Keratinocyte (primary cell): ENCODE data around the gene TBCD.

Experiments
- CTCF ChIP-seq, 3 experiments: IDR thresholded peaks in 1 of 3; conservative IDR thresholded peaks in 1 of 3; optimal IDR thresholded peaks in 1 of 3; 2 replicates in 2 of 3; 3 replicates in 1 of 3; pipeline versions ENCODE3 to v1.5.1; 2011; ENCODE audit warnings: low read length in 3 of 3, mild to moderate bottlenecking in 3 of 3, moderate library complexity in 2 of 3, control low read depth in 1 of 3, inconsistent platforms in 1 of 3; ENCODE audit not compliant: insufficient read depth in 2 of 3; ENCODE audit errors: extremely low read depth in 1 of 3
- EZH2 ChIP-seq: IDR thresholded peaks from one replicate; pipeline ENCODE4 v1.6.1; 2012; ENCODE audit warnings: inconsistent platforms, mild to moderate bottlenecking, low read length, moderate library complexity

- no peak for TF ChIP-seq CTCF (optimal IDR thresholded peaks at IDR 0.05 in 1 of 3, IDR thresholded peaks at IDR 0.05 in 1 of 3, conservative IDR thresholded peaks at IDR 0.05 in 1 of 3; ENCODE audit: extremely low read depth in 1 of 3, insufficient read depth in 2 of 3, low read length in 3 of 3)
- no peak for TF ChIP-seq EZH2
Observed at GRCh38 chr17:82786427-82786826, 34.6 kb downstream of the TBCD start.
